Neural cell (in vitro differentiated cells): ENCODE measurements around the gene TSPAN15. TPM values are rescaled to one million over a fixed set of nuclear protein-coding genes. Genes with fewer than 3 reads are reported as not detected.

Experiments
- H2AFZ ChIP-seq: fragments of 200-600, 300-800 bp; sonication (generic), shearing (Covaris generic); 2 replicates; pipeline ENCODE4 v1.6.0; 2014; ENCODE audit warnings: low read depth, mild to moderate bottlenecking, antibody characterized with exemption, low read length, moderate library complexity
- H3F3A ChIP-seq: fragments of 200-600 bp; shearing (Covaris generic); 2 replicates; pipeline ENCODE4 v1.6.1; 2016; ENCODE audit warnings: mild to moderate bottlenecking, moderate library complexity, mixed read lengths, antibody characterized with exemption, low read length; ENCODE audit not compliant: insufficient read depth, poor library complexity, severe bottlenecking
- H3K27ac ChIP-seq: fragments of 200-600, 300-800 bp; sonication (generic), shearing (Covaris generic); 2 replicates; pipeline ENCODE4 v1.5.1; 2014; ENCODE audit warnings: mild to moderate bottlenecking, low read length, moderate library complexity
- H3K27me3 ChIP-seq: fragments of 300-800, 200-600 bp; sonication (generic), shearing (Covaris generic); 2 replicates; pipeline ENCODE4 v1.6.0; 2014; ENCODE audit warnings: mild to moderate bottlenecking, low read depth, low read length, moderate library complexity; ENCODE audit not compliant: insufficient read depth
- H3K36me3 ChIP-seq: fragments of 300-800, 200-600 bp; sonication (generic), shearing (Covaris generic); 2 replicates; pipeline ENCODE4 v1.5.1; 2014; ENCODE audit warnings: mild to moderate bottlenecking, antibody characterized with exemption, low read length, moderate library complexity; ENCODE audit not compliant: insufficient read depth
- H3K4me2 ChIP-seq: fragments of 300-800, 200-600 bp; sonication (generic), shearing (Covaris generic); 2 replicates; pipeline ENCODE4 v1.6.0; 2014; ENCODE audit warnings: mild to moderate bottlenecking, low read length
- H3K4me3 ChIP-seq: fragments of 300-800, 200-600 bp; sonication (generic), shearing (Covaris generic); 2 replicates; pipeline ENCODE4 v1.5.1; 2014; ENCODE audit warnings: mild to moderate bottlenecking, low read length, moderate library complexity
- H3K79me2 ChIP-seq: fragments of 200-600 bp; shearing (Covaris generic); replicated peaks from 2 replicates; pipeline ENCODE4 v1.6.0; 2014; ENCODE audit warnings: mild to moderate bottlenecking, low read length, moderate library complexity; ENCODE audit not compliant: insufficient read depth
- H3K9ac ChIP-seq: fragments of 300-800, 200-600 bp; sonication (generic), shearing (Covaris generic); 2 replicates; pipeline ENCODE4 v1.6.1; 2016; ENCODE audit warnings: mild to moderate bottlenecking, low read length, mixed read lengths
- H3K9me2 ChIP-seq: fragments of 200-600 bp; shearing (Covaris generic); 2 replicates; pipeline ENCODE4 v1.6.1; 2016; ENCODE audit warnings: mild to moderate bottlenecking, low read length, mixed read lengths; ENCODE audit not compliant: insufficient read depth
- H3K9me3 ChIP-seq: fragments of 200-600, 300-800 bp; sonication (generic), shearing (Covaris generic); 2 replicates; pipeline ENCODE4 v1.6.1; 2016; ENCODE audit warnings: mild to moderate bottlenecking, mixed run types, low read length, moderate library complexity, mixed read lengths
- H4K20me1 ChIP-seq: fragments of 200-600 bp; shearing (Covaris generic); 2 replicates; pipeline ENCODE4 v1.6.1; 2016; ENCODE audit warnings: mild to moderate bottlenecking, mixed run types; ENCODE audit not compliant: insufficient read depth
- CTCF ChIP-seq: fragments of 450-650 bp; IDR thresholded peaks from 2 replicates; pipeline ENCODE4 v1.5.1; 2014; ENCODE audit warnings: antibody characterized with exemption, mild to moderate bottlenecking, moderate library complexity; ENCODE audit not compliant: poor library complexity, severe bottlenecking
- EP300 ChIP-seq: fragments of 450-650 bp; conservative IDR thresholded peaks from 2 replicates; pipeline ENCODE4 v1.6.1; 2014; ENCODE audit warnings: antibody characterized with exemption, mild to moderate bottlenecking, moderate library complexity; ENCODE audit not compliant: poor library complexity, severe bottlenecking
- EZH2 ChIP-seq: fragments of 200-600, 300-800 bp; shearing (Covaris generic), sonication (generic); IDR thresholded peaks from 2 replicates; pipeline ENCODE4 v1.6.1; 2014; ENCODE audit warnings: antibody characterized with exemption, low read length, borderline replicate concordance, mild to moderate bottlenecking; ENCODE audit not compliant: insufficient read depth, poor library complexity, severe bottlenecking
- MXI1 ChIP-seq: fragments of 450-650 bp; conservative IDR thresholded peaks from 2 replicates; pipeline ENCODE4 v1.6.1; 2014; ENCODE audit warnings: antibody characterized with exemption, mild to moderate bottlenecking; ENCODE audit not compliant: poor library complexity, severe bottlenecking
- POLR2AphosphoS5 ChIP-seq: IDR thresholded peaks from 2 replicates; pipeline ENCODE4 v1.6.1; 2012
- RAD21 ChIP-seq: fragments of 450-650 bp; conservative IDR thresholded peaks from 2 replicates; pipeline ENCODE4 v1.6.1; 2014; ENCODE audit warnings: antibody characterized with exemption, mild to moderate bottlenecking, moderate library complexity
- SMC3 ChIP-seq: fragments of 450-650 bp; conservative IDR thresholded peaks from 2 replicates; pipeline ENCODE4 v1.6.1; 2014; ENCODE audit warnings: antibody characterized with exemption, mild to moderate bottlenecking, moderate library complexity; ENCODE audit not compliant: poor library complexity
- TAF1 ChIP-seq: IDR thresholded peaks from 2 replicates; pipeline ENCODE4 v1.6.1; 2012; ENCODE audit warnings: low read depth
- polyA plus RNA-seq: library from polyadenylated mRNA; depleted of rRNA; stranded (reverse); fragments of >200 nt; gene quantifications from 2 replicates; pipeline ENCODE4 v1.2.3, GENCODE V29; 2014
- TF ChIP-seq, protein P1 (sequence below): IDR thresholded peaks from 2 replicates; pipeline ENCODE4 v1.6.1; 2012; ENCODE audit warnings: borderline replicate concordance

TSPAN15 gene
- polyA plus RNA-seq, 1 donor from 2014 or later, result 1.2 TPM

GRCh38 chr10:69469976-69470375 is 18.7 kb downstream of the TSPAN15 start:
- Histone ChIP-seq H3K9me3 (no peaks in the 10 kb centered on the region), H3K4me2 (no peak overlapping the region), H3K9me2 (no peaks in the 10 kb centered on the region), H3K27ac (no peak overlapping the region), H3K4me3 (no peak overlapping the region), H3K36me3 (no peaks in the 10 kb centered on the region), H3F3A (no peaks in the 10 kb centered on the region), H3K9ac (no peak overlapping the region), H3K79me2 (no peaks in the 10 kb centered on the region), H2AFZ (no peak overlapping the region), H3K27me3 (no peaks in the 10 kb centered on the region), H4K20me1 (no peaks in the 10 kb centered on the region)
- TF ChIP-seq MXI1 (no peak), TAF1 (no peak), RAD21 (no peak), SMC3 (no peak), POLR2AphosphoS5 (no peak), EP300 (no peak), EZH2 (no peak), CTCF (no peak)
- TF ChIP-seq, protein P1, sequence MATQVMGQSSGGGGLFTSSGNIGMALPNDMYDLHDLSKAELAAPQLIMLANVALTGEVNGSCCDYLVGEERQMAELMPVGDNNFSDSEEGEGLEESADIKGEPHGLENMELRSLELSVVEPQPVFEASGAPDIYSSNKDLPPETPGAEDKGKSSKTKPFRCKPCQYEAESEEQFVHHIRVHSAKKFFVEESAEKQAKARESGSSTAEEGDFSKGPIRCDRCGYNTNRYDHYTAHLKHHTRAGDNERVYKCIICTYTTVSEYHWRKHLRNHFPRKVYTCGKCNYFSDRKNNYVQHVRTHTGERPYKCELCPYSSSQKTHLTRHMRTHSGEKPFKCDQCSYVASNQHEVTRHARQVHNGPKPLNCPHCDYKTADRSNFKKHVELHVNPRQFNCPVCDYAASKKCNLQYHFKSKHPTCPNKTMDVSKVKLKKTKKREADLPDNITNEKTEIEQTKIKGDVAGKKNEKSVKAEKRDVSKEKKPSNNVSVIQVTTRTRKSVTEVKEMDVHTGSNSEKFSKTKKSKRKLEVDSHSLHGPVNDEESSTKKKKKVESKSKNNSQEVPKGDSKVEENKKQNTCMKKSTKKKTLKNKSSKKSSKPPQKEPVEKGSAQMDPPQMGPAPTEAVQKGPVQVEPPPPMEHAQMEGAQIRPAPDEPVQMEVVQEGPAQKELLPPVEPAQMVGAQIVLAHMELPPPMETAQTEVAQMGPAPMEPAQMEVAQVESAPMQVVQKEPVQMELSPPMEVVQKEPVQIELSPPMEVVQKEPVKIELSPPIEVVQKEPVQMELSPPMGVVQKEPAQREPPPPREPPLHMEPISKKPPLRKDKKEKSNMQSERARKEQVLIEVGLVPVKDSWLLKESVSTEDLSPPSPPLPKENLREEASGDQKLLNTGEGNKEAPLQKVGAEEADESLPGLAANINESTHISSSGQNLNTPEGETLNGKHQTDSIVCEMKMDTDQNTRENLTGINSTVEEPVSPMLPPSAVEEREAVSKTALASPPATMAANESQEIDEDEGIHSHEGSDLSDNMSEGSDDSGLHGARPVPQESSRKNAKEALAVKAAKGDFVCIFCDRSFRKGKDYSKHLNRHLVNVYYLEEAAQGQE, result no peak

DNA sequence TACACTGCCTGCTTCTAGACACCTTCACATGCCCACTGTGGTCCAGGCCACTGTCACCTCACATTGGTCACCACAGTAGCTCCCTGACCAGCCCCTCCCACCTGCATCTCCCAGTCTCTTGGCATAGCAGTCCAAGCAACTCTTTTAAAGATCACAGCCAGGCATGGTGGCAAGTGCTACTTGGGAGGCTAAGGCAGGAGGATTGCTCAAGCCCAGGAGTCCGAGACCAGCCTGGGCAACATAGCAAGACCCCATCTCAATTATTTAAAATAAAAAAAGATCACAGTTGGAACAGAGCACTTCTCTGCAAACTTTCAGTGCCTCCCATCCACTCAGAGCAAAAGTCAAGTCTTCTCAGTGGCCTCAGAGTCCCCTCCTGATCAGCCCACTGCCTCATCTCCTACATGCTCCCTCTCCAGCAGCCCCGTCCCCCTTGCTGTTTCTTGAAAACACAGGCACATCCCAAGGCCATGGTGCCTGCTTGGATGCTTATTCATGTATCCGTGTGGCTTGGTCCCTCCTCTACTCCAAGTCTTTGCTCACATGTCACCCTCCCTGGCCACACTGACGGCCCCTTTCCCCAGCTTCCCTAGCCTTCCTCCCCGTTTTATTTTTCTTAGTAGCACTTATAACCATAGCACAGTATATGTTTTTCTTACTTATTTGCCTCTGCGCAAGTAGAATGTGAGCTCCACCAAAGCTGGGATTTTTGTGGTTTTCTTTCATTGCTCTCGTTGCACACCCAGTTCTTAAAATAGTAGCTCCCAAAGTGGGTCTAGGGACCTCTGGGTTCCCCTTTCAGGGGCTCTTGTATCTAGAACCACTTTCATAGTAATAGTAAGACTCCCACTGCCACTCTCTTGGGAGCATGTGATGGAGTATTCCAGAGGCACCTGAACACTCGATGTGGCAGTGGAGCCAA is 19.5 kb downstream of the TSPAN15 start:
- no peak overlapping the region for H3K4me3 ChIP-seq
- no peaks in the 10 kb centered on the region for H3F3A ChIP-seq
- no peaks in the 10 kb centered on the region for H3K9me2 ChIP-seq
- H3K79me2 ChIP-seq, result no peaks in the 10 kb centered on the region
- H3K9me3 ChIP-seq, result no peaks in the 10 kb centered on the region
- H4K20me1 ChIP-seq, result no peaks in the 10 kb centered on the region
- H3K36me3 ChIP-seq, result no peaks in the 10 kb centered on the region
- no peak overlapping the region for H3K4me2 ChIP-seq
- no peaks in the 10 kb centered on the region for H3K27me3 ChIP-seq
- no peak overlapping the region for H3K9ac ChIP-seq
- H2AFZ ChIP-seq, result no peak overlapping the region
- no peak for TF ChIP-seq SMC3
- TF ChIP-seq EZH2, result no peak
- no peak for TF ChIP-seq TAF1
- no peak for TF ChIP-seq CTCF
- TF ChIP-seq, protein P1, result no peak
- TF ChIP-seq EP300, result no peak
- TF ChIP-seq MXI1, result no peak
- no peak for TF ChIP-seq POLR2AphosphoS5
- no peak for TF ChIP-seq RAD21
- no peak overlapping the region for H3K27ac ChIP-seq
